Hepatocyte (in vitro differentiated cells): ENCODE results near the gene HEY2. TPM values are rescaled to one million over a fixed set of nuclear protein-coding genes. Genes with fewer than 3 reads are reported as not detected.

Experiments
- DNase-seq: peaks from one replicate; pipeline ENCODE4 v3.0.0-alpha.2; 2016; ENCODE audit warnings: low spot score
- H2AFZ ChIP-seq: fragments of 200-600 bp; sonication (generic); 2 replicates; pipeline ENCODE4 v1.6.0; 2016; ENCODE audit warnings: antibody characterized with exemption, mild to moderate bottlenecking
- H3K27ac ChIP-seq: fragments of 200-600 bp; sonication (generic); 2 replicates; pipeline ENCODE4 v1.5.1; 2016; ENCODE audit warnings: mild to moderate bottlenecking
- H3K27me3 ChIP-seq: fragments of 200-600 bp; sonication (generic); 2 replicates; pipeline ENCODE4 v1.6.1; 2016
- H3K36me3 ChIP-seq: fragments of 200-600 bp; sonication (generic); replicated peaks from 2 replicates; pipeline ENCODE4 v1.5.1; 2016; ENCODE audit warnings: low read depth; ENCODE audit not compliant: insufficient read depth
- H3K4me1 ChIP-seq: fragments of 200-600 bp; sonication (generic); 2 replicates; pipeline ENCODE4 v1.5.1; 2016; ENCODE audit warnings: mild to moderate bottlenecking, moderate library complexity; ENCODE audit not compliant: insufficient read depth
- H3K4me2 ChIP-seq: fragments of 200-600 bp; sonication (generic); 2 replicates; pipeline ENCODE4 v1.6.0; 2016
- H3K4me3 ChIP-seq: fragments of 200-600 bp; sonication (generic); 2 replicates; pipeline ENCODE4 v1.5.1; 2016; ENCODE audit warnings: mild to moderate bottlenecking
- H3K79me2 ChIP-seq: fragments of 200-600 bp; sonication (generic); 2 replicates; pipeline ENCODE4 v1.6.0; 2017; ENCODE audit warnings: mild to moderate bottlenecking
- H3K9me2 ChIP-seq: fragments of 200-600 bp; sonication (generic); replicated peaks from 2 replicates; pipeline ENCODE4 v1.6.0; 2017; ENCODE audit warnings: mild to moderate bottlenecking; ENCODE audit not compliant: insufficient read depth
- H3K9me3 ChIP-seq: fragments of 200-600 bp; sonication (generic); 2 replicates; pipeline ENCODE4 v1.5.1; 2016; ENCODE audit warnings: low read depth, mild to moderate bottlenecking
- H4K20me1 ChIP-seq: fragments of 200-600 bp; sonication (generic); 2 replicates; pipeline ENCODE4 v1.6.0; 2016; ENCODE audit warnings: mild to moderate bottlenecking; ENCODE audit not compliant: insufficient read depth, poor library complexity, severe bottlenecking
- EZH2 ChIP-seq: fragments of 200-600 bp; sonication (generic); IDR thresholded peaks from 2 replicates; pipeline ENCODE4 v1.6.1; 2016; ENCODE audit warnings: antibody characterized with exemption, mild to moderate bottlenecking, borderline replicate concordance
- EZH2phosphoT487 ChIP-seq: fragments of 200-600 bp; sonication (generic); IDR thresholded peaks from one replicate; pipeline ENCODE4 v1.6.1; 2018; ENCODE audit warnings: antibody characterized with exemption, mild to moderate bottlenecking, low read depth, moderate library complexity; ENCODE audit not compliant: unreplicated experiment, severe bottlenecking
- WGBS: methylation state at CpG from one replicate; pipeline ENCODE4 v1.1.6; 2016; ENCODE audit warnings: low lambda C conversion rate; ENCODE audit errors: missing lambda C conversion rate; 5-methylcytosine and 5-hydroxymethylcytosine counted together
- polyA plus RNA-seq: library from polyadenylated mRNA; unstranded; fragments of >200 nt; fragmentation: Nextera tagmentation; extraction: Ambion mirVana; gene quantifications from 2 replicates; pipeline ENCODE4 v1.2.1, GENCODE V29; 2016
- total RNA-seq: library from RNA; depleted of rRNA; stranded (reverse); fragments of >200 nt; gene quantifications from 2 replicates; pipeline ENCODE4 v1.2.3, GENCODE V29; 2014
- TF ChIP-seq, protein P1 (sequence below): fragments of 200-600 bp; sonication (generic); IDR thresholded peaks from 2 replicates; pipeline ENCODE4 v1.5.1; 2016; ENCODE audit warnings: antibody characterized with exemption, mild to moderate bottlenecking; ENCODE audit not compliant: poor library complexity

HEY2 gene
- total and polyA plus RNA-seq, 2 experiments from 2014 or later = 0.27 to 0.47 TPM

DNA sequence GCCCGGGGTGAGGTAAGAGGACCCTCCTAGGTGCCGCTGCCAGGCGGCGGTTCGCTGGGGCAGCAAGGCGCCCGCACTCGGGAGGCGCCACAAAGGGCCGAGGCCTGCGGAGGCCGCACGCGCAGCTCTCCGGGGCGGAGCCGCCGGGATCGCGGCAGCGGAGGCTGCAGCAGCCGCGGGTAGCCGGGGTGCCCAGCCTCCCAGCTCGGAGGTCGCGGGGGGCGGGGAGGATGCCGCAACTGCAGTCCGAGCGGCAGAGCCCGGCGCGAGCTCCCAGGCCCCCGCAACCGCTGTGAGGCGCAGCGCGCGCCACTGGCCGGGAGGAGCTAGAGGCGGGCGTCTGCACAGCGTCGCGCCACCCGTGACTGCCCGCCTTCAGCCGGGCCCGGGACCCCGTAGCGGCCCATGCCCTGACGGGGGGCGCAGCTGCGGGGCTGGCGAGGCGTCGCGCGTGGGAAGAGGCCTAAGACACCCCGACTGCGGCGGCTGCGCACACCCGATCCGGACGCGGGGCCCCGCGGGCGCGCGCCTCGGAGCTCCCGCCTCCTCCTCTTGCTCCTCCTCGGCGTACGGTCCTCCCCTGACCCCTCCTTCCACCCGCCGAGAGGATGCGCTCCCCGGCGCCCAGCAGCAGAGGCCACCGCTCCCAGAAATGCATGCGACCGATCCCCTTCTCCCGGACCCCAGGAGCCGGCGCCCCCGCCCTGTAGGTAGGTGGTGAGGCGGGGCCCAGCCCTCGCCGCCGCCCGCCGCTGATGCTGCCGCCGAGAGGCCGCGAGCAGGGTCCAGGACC, 41.1 kb downstream of the HEY2 start, which contains the start of gene NCOA7:
TSS of gene NCOA7 (plus strand) at position 603 of the 793 bp plus-strand sequence. CDS start 24,395 bp downstream, outside the sequence.
- H3K36me3 ChIP-seq = no peaks in the 10 kb centered on the region
- no peaks in the 10 kb centered on the region for H3K27me3 ChIP-seq
- H2AFZ ChIP-seq = peak within 1 kb of the TSS; percentile 95
- no peaks in the 10 kb centered on the region for H3K9me3 ChIP-seq
- H4K20me1 ChIP-seq = no peaks in the 10 kb centered on the region
- DNase-seq = peak; percentile 86
- peak within 1 kb of the TSS; percentile 87 for H3K4me3 ChIP-seq
- H3K4me1 ChIP-seq = peaks cover 19% of the 10 kb centered on the region
- WGBS = under 1% methylated on average over 67 of the region's 100 CpGs
- peaks cover 37% of the 10 kb centered on the region for H3K79me2 ChIP-seq
- H3K4me2 ChIP-seq = peak within 1 kb of the TSS; percentile 94
- TF ChIP-seq, protein P1, sequence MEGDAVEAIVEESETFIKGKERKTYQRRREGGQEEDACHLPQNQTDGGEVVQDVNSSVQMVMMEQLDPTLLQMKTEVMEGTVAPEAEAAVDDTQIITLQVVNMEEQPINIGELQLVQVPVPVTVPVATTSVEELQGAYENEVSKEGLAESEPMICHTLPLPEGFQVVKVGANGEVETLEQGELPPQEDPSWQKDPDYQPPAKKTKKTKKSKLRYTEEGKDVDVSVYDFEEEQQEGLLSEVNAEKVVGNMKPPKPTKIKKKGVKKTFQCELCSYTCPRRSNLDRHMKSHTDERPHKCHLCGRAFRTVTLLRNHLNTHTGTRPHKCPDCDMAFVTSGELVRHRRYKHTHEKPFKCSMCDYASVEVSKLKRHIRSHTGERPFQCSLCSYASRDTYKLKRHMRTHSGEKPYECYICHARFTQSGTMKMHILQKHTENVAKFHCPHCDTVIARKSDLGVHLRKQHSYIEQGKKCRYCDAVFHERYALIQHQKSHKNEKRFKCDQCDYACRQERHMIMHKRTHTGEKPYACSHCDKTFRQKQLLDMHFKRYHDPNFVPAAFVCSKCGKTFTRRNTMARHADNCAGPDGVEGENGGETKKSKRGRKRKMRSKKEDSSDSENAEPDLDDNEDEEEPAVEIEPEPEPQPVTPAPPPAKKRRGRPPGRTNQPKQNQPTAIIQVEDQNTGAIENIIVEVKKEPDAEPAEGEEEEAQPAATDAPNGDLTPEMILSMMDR = no peak
- H3K9me2 ChIP-seq = no peaks in the 10 kb centered on the region
- H3K27ac ChIP-seq = peak within 1 kb of the TSS; percentile 99

DNA sequence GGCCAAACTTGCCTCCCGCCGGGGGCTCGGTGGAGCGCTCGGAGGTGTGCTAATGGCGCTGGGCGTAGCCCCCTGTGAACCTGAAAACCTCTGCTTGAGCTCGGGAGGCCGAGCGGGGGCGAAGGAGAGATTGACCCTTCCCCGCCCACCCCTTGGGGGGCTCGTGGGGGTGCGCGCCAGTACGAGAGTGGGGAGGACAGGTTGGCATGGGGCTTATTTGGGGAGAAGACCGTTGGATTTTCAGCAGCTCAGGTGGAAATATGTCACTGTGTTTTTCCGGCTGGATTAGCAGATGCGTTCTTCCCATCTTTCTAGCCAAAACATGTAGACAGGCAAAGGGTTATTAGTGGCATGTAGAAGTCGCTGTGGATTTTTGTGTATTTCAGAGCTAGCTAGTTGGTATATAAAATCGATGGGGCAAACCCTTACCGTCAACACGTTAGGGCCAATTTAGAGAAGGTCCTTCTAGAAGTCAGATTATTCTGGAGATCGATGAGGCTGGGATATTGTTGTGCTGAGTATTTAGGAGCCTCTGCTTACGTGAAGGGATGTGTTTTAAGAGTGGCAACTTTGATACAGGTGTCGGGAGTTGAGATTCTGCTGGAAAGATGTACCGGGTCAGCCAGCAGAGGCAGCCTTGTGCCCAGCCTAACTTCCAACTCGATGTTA, 41.9 kb downstream of the HEY2 start:
- peak overlapping the region; percentile 95 for H2AFZ ChIP-seq
- peak; percentile 71 for DNase-seq

DNA sequence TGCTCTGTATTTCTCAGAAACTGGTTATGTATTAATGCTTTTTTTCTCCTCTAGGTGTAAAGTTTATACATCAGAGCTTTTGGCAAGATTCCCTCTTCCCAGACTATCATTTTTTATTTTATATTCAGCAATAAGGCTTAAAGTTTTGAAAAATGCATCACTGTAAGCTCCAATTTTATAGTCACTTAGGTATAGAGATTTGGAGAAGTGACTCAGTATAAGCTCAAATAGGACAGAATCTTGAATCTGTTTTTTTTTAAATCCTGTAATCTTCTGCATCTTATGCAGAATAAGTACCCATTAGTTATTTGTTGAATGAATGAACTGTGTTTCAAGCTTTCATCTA, 42.4 kb downstream of the HEY2 start:
- H3K9me3 ChIP-seq = no peaks in the 10 kb centered on the region
- peak overlapping the region; percentile 94 for H3K4me2 ChIP-seq
- H3K4me1 ChIP-seq = peaks cover 19% of the 10 kb centered on the region
- H3K27me3 ChIP-seq = no peaks in the 10 kb centered on the region
- no peak for DNase-seq
- H3K27ac ChIP-seq = peak overlapping the region; percentile 99
- H4K20me1 ChIP-seq = no peaks in the 10 kb centered on the region
- H3K9me2 ChIP-seq = no peaks in the 10 kb centered on the region
- no peaks in the 10 kb centered on the region for H3K36me3 ChIP-seq
- H3K79me2 ChIP-seq = peaks cover 42% of the 10 kb centered on the region
- H3K4me3 ChIP-seq = peak overlapping the region; percentile 87
- no peak overlapping the region for H2AFZ ChIP-seq
- TF ChIP-seq EZH2 = no peak
- TF ChIP-seq EZH2phosphoT487 = no peak
- TF ChIP-seq, protein P1 = no peak

More for the DNA sequence above, 41.9 kb downstream of the HEY2 start:
- peaks cover 42% of the 10 kb centered on the region for H3K79me2 ChIP-seq
- peak overlapping the region; percentile 99 for H3K27ac ChIP-seq
- peaks cover 19% of the 10 kb centered on the region for H3K4me1 ChIP-seq
- H3K9me2 ChIP-seq = no peaks in the 10 kb centered on the region
- no peaks in the 10 kb centered on the region for H3K36me3 ChIP-seq
- peak overlapping the region; percentile 94 for H3K4me2 ChIP-seq
- no peaks in the 10 kb centered on the region for H3K9me3 ChIP-seq
- TF ChIP-seq EZH2 = no peak
- TF ChIP-seq, protein P1 = peak; percentile 55
- TF ChIP-seq EZH2phosphoT487 = no peak
- no peaks in the 10 kb centered on the region for H3K27me3 ChIP-seq
- peak overlapping the region; percentile 87 for H3K4me3 ChIP-seq
- H4K20me1 ChIP-seq = no peaks in the 10 kb centered on the region
- 1% methylated on average over 17 of the region's 28 CpGs for WGBS
